C1 segment of cervical spinal cord (tissue), 14 donors: Measurements from ENCODE around the gene ELP1.
"Not testable (repeated sequence)": the region's sequence is repeated elsewhere in the genome, so short reads cannot be mapped to it uniquely, and the experiment has no call there.

Experiments used
- DNase-seq, 14 donors: peaks; one replicate each; lab custom pipeline; 2025; lab: John Stamatoyannopoulos, UW

Gene ELP1

GRCh38 chr9:108924466-108924865 is 9.5 kb downstream of the ELP1 start:
- DNase-seq = peak in 1 of 14 donors; percentile 14

- DNase-seq = no peak
Measured at GRCh38 chr9:108921200-108921599, 12.7 kb downstream of the ELP1 start.

- not testable (repeated sequence) for DNase-seq
Measured at GRCh38 chr9:108920401-108920800, 13.5 kb downstream of the ELP1 start.

GRCh38 chr9:108919517-108919916 is 14.4 kb downstream of the ELP1 start:
- DNase-seq = no peak

GRCh38 chr9:108913391-108913790 is 20.5 kb downstream of the ELP1 start:
- no peak for DNase-seq

GRCh38 chr9:108911820-108912219 is 22.1 kb downstream of the ELP1 start:
- no peak for DNase-seq

- DNase-seq = no peak
Measured at GRCh38 chr9:108910914-108911313, 23.0 kb downstream of the ELP1 start.

- DNase-seq = no peak
Measured at GRCh38 chr9:108910402-108910801, 23.5 kb downstream of the ELP1 start.

GRCh38 chr9:108905494-108905893 is 28.4 kb downstream of the ELP1 start:
- no peak for DNase-seq

- DNase-seq = no peak
Measured at GRCh38 chr9:108904161-108904560, 29.8 kb downstream of the ELP1 start.

GRCh38 chr9:108903420-108904103 is 30.4 kb downstream of the ELP1 start:
- DNase-seq = no peak

GRCh38 chr9:108900176-108900575 is 33.7 kb downstream of the ELP1 start:
- no peak for DNase-seq

- DNase-seq = not testable (repeated sequence)
Measured at GRCh38 chr9:108899023-108899695, 34.8 kb downstream of the ELP1 start.

GRCh38 chr9:108897324-108898096 is 36.4 kb downstream of the ELP1 start:
- DNase-seq = no peak

- peak in 1 of 14 donors; percentile 1 for DNase-seq
Measured at GRCh38 chr9:108894225-108894997, 39.5 kb downstream of the ELP1 start.

- DNase-seq = no peak
Measured at GRCh38 chr9:108889649-108890067, 44.3 kb downstream of the ELP1 start.

GRCh38 chr9:108886594-108887271 is 47.2 kb downstream of the ELP1 start:
- not testable (repeated sequence) for DNase-seq

- DNase-seq = no peak
Measured at GRCh38 chr9:108885643-108886348, 48.1 kb downstream of the ELP1 start.

GRCh38 chr9:108884701-108885100 is 49.2 kb downstream of the ELP1 start:
- DNase-seq = no peak

- DNase-seq = no peak
Measured at GRCh38 chr9:108883085-108883484, 50.8 kb downstream of the ELP1 start.
